Muscle layer of duodenum (tissue), 2 donors: Measurements from ENCODE around the gene EME2.

ENCODE experiments used
- H3K27ac ChIP-seq: one replicate; pipeline ENCODE4 v1.7.0; 2013; ENCODE audit warnings: mild to moderate bottlenecking, low read length
- H3K27me3 ChIP-seq: one replicate; pipeline ENCODE4 v1.7.0; 2013; ENCODE audit warnings: low read depth, mild to moderate bottlenecking, control low read depth, low read length
- H3K36me3 ChIP-seq, 2 donors: one replicate each; pipeline ENCODE4 v1.7.0; 2013; ENCODE audit warnings: low read length in 2 of 2, control low read depth in 1 of 2, mild to moderate bottlenecking in 1 of 2; ENCODE audit not compliant: insufficient read depth in 2 of 2, control insufficient read depth in 1 of 2
- H3K4me1 ChIP-seq, 2 donors: one replicate each; pipeline ENCODE4 v1.7.0; 2013; ENCODE audit warnings: low read length in 2 of 2, mild to moderate bottlenecking in 2 of 2, control low read depth in 1 of 2, moderate library complexity in 1 of 2; ENCODE audit not compliant: insufficient read depth in 2 of 2, control insufficient read depth in 1 of 2
- H3K4me3 ChIP-seq, 2 donors: one replicate each; pipeline ENCODE4 v1.7.0; 2013; ENCODE audit warnings: low read length in 2 of 2, low read depth in 1 of 2, mild to moderate bottlenecking in 1 of 2
- H3K9me3 ChIP-seq, 2 donors: one replicate each; pipeline ENCODE4 v1.7.0; 2013; ENCODE audit warnings: low read length in 2 of 2, control low read depth in 1 of 2, mild to moderate bottlenecking in 1 of 2; ENCODE audit not compliant: control insufficient read depth in 1 of 2
- donor health status: healthy.

Gene EME2

DNA sequence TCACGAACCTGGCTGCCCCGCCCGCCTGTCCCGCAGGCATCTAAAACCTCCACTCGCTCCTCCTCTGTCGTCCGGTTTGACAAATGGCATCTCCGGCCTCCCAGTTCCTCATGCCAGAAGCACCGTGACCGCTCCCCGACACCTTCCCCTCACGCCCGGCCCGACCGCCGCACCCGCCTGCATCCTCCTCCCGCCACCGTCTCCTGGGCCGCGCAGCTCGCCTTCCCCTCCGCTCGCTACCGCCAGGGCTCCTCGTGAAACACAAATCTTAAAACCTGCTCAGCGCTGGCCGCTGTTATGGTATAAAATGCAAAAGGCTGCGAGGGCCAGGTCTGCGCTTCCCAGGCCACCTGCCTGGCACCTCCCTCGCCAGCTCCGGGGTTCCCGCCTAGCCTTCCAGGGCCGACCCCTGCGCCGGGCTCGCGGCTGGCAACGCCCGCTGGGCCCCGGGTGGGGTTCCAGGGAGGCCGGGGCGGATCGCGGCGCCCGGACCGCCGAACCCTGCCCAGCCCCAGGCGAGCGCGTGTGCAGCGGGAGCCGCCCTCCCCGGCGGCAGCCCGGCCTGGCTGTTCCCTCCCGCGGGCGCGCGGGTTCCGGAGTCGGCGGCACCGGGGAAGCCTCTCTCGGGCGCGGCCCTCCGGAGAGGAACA, 9.3 kb downstream of the EME2 start:
- Histone ChIP-seq H3K36me3 (peaks cover 0 to 30% of the 10 kb centered on the region in 2 donors), H3K27me3 (no peaks in the 10 kb centered on the region), H3K4me3 (peak overlapping the region; percentile 50 to 93), H3K4me1 (peaks cover 6 to 45% of the 10 kb centered on the region in 2 donors), H3K27ac (no peak overlapping the region), H3K9me3 (no peaks in the 10 kb centered on the region)

DNA sequence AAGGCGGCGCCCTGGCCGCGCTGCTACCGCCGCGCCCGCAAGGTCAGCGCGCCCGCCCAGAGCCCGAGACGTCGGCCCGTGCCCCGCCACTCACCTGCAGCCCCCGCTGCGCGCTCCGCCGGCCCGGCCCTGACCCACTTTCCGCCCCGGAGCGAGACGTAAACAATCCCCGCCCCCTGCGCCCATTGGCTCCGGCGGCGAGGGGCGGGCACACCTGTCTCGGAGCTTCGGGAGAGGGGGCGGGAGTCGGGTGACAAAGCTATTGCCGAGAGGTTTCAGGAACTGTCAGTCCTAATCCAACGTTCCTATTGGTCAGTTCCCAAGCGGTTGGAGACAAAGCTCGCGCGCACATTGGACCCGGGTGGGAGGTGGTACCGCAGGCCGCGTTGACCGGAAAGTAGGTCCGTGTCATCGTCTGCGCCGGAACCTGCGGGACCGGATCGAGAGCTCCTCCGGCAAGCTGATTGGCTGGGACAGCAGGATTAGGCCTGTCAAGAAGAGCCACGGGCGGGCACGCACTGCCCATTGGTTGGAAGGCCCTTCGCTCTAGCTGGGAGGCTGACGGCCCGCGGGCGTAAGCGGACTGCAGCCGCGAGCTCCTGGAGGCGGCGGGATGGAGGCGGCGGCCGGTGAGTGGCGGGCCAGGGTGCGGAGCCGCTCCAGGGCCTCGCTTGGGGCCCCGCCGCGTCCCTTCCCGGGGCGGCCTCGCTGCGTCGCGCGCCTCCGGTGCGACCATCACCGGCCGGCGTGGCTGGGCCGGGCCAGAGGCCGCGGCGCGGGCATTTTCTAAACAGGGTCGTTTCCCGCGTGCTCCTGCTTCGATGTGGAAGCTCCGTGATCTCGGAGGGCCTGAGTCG, 10.0 kb downstream of the EME2 start, which contains the start of the genes NUBP2 and SPSB3:
NUBP2 (plus strand) TSS at position 553 of the 857 bp plus-strand sequence; CDS start at position 614, 61 bp downstream.
SPSB3 (minus strand) TSS at position 164 of the 857 bp plus-strand sequence. CDS start 1,088 bp downstream, outside the sequence.
- H3K4me1 ChIP-seq = peaks cover 6 to 45% of the 10 kb centered on the region in 2 donors
- peak within 1 kb of the TSS; percentile 20 for H3K27ac ChIP-seq
- H3K36me3 ChIP-seq = peaks cover 0 to 30% of the 10 kb centered on the region in 2 donors
- no peaks in the 10 kb centered on the region for H3K27me3 ChIP-seq
- no peaks in the 10 kb centered on the region for H3K9me3 ChIP-seq
- peak within 1 kb of the TSS; percentile 87 to 93 for H3K4me3 ChIP-seq

DNA sequence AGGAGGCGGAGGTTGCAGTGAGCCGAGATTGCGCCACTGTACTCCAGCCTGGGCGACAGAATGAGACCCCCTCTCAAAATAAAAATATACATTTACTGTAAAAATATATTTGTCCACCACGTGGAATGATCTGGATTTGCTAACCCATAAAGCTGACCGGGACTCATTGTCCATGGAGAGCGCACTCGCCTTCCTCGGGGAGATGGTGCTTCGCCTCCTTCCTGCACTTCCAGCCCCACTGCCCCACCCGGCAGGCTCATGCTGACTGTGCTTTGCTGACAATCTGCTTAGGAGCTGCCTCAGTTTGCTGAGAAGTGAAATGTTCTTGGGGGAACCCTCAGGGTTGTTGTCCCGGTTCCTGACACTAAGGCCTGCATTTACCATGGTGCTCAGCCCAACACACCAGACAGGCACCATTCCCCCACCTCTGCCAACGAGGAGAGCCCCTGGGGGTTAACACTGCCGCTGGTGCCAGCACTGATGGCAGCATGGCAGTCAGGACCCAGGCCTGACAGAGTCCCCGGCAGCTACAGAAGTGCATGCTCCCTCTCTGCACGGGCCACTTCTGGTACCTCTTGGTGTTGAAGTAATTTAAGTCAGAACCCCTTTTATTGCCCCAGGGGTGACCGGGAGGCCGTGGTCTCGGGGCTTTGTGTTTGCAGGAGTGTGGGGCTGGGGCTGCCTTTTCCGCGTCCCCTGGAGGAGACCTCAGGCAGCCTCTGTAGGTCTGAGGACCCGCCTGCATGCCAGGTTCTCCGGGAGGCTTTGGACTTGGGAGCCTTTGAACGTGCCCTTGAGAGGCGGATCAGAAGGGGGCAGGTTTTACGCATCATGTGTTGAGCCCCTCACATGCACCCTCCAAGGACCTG, 12.6 kb downstream of the EME2 start:
- no peaks in the 10 kb centered on the region for H3K9me3 ChIP-seq
- no peaks in the 10 kb centered on the region for H3K27me3 ChIP-seq
- peaks cover 0 to 44% of the 10 kb centered on the region in 2 donors for H3K36me3 ChIP-seq
- H3K27ac ChIP-seq = no peak overlapping the region
- peaks cover 6 to 41% of the 10 kb centered on the region in 2 donors for H3K4me1 ChIP-seq
- H3K4me3 ChIP-seq = no peak overlapping the region

DNA sequence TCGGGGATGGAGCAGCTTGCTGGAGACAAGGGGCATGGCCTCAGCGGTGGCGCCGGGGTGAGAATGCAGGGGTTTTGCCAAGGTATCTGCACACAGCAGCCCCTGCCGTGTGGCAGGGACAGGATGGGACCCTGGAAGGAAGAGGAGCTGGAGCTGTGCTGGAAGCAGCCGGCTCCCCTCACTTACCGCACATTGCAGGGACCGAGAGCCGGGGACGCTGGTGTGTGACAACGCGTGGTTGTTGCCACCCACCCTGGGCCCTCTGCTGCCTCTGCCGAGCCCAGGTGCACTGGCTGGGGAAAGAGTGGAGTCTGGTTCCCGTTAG, 13.2 kb downstream of the EME2 start:
- no peak overlapping the region for H3K27ac ChIP-seq
- H3K36me3 ChIP-seq = peaks cover 0 to 48% of the 10 kb centered on the region in 2 donors
- H3K27me3 ChIP-seq = no peaks in the 10 kb centered on the region
- no peaks in the 10 kb centered on the region for H3K9me3 ChIP-seq
- no peak overlapping the region for H3K4me3 ChIP-seq
- peaks cover 6 to 39% of the 10 kb centered on the region in 2 donors for H3K4me1 ChIP-seq

DNA sequence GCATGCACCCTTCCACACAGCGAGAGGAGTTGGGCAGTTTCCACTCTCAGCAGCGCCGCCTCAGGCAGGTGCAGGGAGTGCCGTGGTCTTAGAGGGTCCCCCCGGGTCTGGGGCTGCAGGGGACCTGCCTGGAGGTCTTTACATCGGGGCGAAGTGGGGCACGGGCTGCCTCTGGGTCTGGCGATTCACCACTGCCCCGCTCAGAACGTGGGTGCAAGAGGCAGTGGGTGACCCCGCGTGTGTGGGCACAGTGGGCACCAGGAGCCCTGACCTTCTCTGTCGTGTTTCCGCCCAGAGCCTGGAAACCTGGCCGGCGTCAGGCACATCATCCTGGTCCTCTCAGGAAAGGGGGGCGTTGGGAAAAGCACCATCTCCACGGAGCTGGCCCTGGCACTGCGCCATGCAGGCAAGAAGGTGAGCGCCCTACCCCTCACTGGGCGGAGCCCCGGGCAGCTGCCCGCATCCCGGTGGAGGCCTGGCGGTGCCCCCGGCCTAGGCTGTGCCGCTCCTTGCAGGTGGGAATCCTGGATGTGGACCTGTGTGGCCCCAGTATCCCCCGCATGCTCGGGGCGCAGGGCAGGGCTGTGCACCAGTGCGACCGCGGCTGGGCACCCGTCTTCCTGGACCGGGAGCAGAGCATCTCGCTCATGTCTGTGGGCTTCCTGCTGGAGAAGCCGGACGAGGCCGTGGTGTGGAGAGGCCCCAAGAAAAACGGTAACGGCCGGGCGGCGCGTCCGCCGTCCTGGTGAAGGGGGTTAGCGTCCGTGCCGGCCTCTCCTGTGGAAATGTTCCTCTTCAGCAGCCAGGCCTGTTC, 13.8 kb downstream of the EME2 start:
- Histone ChIP-seq H3K27me3 (no peaks in the 10 kb centered on the region), H3K27ac (no peak overlapping the region), H3K9me3 (no peaks in the 10 kb centered on the region), H3K4me1 (peaks cover 1 to 33% of the 10 kb centered on the region in 2 donors), H3K36me3 (peaks cover 0 to 55% of the 10 kb centered on the region in 2 donors), H3K4me3 (no peak overlapping the region)

DNA sequence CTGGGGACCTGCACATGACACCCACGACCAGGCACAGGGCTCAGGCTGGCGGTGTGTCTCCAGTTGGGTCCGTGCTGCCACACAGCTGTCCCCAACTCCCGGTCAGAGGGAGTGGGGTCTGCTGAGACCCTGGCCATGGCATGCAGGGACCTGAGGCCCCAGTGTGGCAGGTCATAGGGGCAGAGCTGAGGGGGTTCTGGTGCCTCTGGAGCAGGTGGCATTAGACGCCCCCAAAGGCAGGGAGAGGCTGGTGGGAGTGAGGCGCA, 14.4 kb downstream of the EME2 start:
- peaks cover 0 to 58% of the 10 kb centered on the region in 2 donors for H3K36me3 ChIP-seq

DNA sequence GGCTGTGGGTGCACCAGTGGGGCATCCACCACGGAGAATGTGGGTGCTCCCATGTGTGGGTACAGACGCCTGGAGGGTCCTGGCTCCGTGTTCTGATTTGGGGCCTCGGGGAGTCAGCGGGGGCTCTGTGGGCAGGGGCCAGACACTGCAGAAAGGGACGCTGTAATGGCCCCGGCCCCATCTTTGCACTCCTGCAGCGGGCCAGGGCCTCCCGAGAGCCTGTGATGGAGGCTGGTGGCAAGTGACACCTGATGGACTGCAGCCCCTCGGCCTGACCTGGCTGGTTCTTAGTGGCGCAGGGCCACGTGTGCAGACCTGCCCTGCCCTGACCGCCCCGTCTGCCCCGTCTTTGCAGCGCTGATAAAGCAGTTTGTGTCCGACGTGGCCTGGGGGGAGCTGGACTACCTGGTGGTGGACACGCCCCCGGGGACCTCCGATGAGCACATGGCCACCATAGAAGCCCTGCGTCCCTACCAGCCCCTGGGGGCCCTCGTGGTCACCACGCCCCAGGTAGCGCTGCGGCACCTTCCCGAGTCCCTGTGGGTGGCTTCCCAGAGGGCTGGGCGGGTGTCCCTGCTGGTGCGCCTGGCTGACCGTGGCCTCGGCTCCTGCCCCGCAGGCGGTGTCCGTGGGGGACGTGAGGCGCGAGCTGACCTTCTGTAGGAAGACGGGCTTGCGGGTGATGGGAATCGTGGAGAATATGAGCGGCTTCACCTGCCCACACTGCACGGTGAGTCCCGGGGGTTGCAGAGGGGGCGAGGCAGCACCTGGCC, 14.9 kb downstream of the EME2 start:
- Histone ChIP-seq H3K4me3 (no peak overlapping the region), H3K27ac (no peak overlapping the region), H3K36me3 (peaks cover 0 to 58% of the 10 kb centered on the region in 2 donors), H3K4me1 (peaks cover 0 to 27% of the 10 kb centered on the region in 2 donors), H3K9me3 (no peaks in the 10 kb centered on the region), H3K27me3 (no peaks in the 10 kb centered on the region)

More for the DNA sequence above, 14.4 kb downstream of the EME2 start:
- H3K27me3 ChIP-seq = no peaks in the 10 kb centered on the region
- no peak overlapping the region for H3K4me3 ChIP-seq
- H3K27ac ChIP-seq = no peak overlapping the region
- no peaks in the 10 kb centered on the region for H3K9me3 ChIP-seq
- peaks cover 0 to 27% of the 10 kb centered on the region in 2 donors for H3K4me1 ChIP-seq

DNA sequence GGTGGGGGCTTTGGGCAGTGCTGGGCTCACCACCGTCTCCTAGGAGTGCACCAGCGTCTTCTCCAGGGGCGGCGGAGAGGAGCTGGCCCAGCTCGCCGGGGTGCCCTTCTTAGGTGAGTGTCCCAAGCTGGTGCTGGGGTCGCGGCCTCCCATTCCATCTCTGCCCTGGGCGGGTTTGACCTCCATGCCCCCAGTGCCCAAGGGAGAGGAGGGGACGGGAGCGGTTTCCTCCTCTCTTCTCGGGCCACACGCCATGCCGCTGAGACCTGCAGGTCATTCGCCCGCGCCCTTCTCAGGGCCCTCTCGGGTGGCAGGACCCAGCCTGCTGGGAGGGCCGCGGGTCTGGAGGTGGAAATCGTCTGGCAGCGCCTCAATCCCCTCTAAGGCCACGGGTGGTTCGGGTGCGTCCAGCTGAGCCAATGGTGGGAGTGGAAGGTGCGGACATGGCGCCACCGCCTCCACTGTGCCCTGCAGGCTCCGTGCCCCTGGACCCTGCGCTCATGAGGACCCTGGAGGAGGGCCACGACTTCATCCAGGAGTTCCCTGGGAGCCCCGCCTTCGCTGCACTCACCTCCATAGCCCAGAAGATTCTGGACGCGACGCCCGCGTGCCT, 15.6 kb downstream of the EME2 start:
- Histone ChIP-seq H3K36me3 (peaks cover 0 to 58% of the 10 kb centered on the region in 2 donors), H3K27me3 (no peaks in the 10 kb centered on the region), H3K9me3 (no peaks in the 10 kb centered on the region), H3K4me3 (no peak overlapping the region), H3K27ac (no peak overlapping the region), H3K4me1 (peaks cover 0 to 27% of the 10 kb centered on the region in 2 donors)

DNA sequence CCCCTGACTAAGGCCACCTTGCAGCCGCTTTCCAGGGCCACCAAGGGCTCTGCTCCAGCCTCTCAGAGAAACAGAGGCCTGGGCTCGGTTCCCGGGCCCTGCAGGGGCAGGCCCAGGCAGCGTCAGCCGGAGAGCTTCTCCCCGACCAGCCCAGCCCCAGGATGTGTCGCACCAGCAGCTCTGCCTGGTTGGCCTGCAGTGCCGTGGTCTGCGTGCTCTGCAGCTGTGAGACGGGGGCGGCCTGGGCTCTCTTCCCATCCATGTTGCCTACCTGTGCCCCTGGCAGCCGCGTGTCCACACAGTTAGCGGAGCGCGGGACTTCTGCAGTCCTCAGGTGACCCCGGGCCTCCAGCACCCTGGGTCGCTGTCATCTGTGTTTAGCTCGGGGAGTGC, 16.1 kb downstream of the EME2 start:
- H3K9me3 ChIP-seq = no peaks in the 10 kb centered on the region
- peaks cover 0 to 58% of the 10 kb centered on the region in 2 donors for H3K36me3 ChIP-seq

DNA sequence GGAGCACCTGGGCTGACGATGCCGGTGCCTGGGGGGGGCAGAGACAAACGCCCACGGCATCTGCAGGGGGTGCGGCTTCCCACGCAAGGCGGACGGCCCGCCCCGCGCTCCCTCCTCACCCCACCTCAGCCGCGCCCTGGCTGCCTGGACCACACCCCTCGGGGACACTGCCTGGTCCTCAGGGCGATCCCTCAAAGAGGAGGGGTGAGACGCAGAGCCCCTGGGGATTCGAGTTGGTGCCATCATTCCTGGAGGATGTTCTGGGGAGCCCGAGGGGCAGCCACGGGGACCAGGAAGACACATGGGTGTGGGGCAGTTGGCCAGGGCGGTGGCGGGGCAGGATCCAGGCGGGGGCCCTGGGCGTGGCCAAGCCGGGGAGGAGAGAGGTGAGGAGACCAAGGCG, 17.0 kb downstream of the EME2 start:
- Histone ChIP-seq H3K9me3 (no peaks in the 10 kb centered on the region), H3K4me1 (peaks cover 0 to 13% of the 10 kb centered on the region in 2 donors), H3K4me3 (no peak overlapping the region), H3K27me3 (no peaks in the 10 kb centered on the region), H3K36me3 (peaks cover 0 to 58% of the 10 kb centered on the region in 2 donors), H3K27ac (no peak overlapping the region)

More for the DNA sequence above, 16.1 kb downstream of the EME2 start:
- H3K27ac ChIP-seq = no peak overlapping the region
- no peaks in the 10 kb centered on the region for H3K27me3 ChIP-seq
- peaks cover 0 to 23% of the 10 kb centered on the region in 2 donors for H3K4me1 ChIP-seq
- no peak overlapping the region for H3K4me3 ChIP-seq
